Mesothelial cell of epicardium (in vitro differentiated cells): ENCODE results near the gene UQCRH. TPM values are rescaled to one million over a fixed set of nuclear protein-coding genes. Genes with fewer than 3 reads are reported as not detected.

ENCODE experiments used
- DNase-seq, 2 experiments: peaks; one replicate each; pipeline ENCODE4 v3.0.0; 2021; ENCODE audit warnings: low spot score in 2 of 2; ENCODE audit not compliant: unreplicated experiment in 2 of 2
- H3K27ac Mint-ChIP-seq: 2 replicates; pipeline ENCODE4 v1.8.0; 2021; ENCODE audit warnings: mixed read lengths
- H3K27me3 Mint-ChIP-seq: 2 replicates; pipeline ENCODE4 v1.8.0; 2021; ENCODE audit warnings: low read depth, mixed read lengths
- H3K36me3 Mint-ChIP-seq: 2 replicates; pipeline ENCODE4 v1.8.0; 2021; ENCODE audit warnings: mixed read lengths
- H3K4me1 Mint-ChIP-seq: 2 replicates; pipeline ENCODE4 v1.8.0; 2021; ENCODE audit warnings: mixed read lengths
- H3K4me3 Mint-ChIP-seq: 2 replicates; pipeline ENCODE4 v1.8.0; 2021; ENCODE audit warnings: mild to moderate bottlenecking, moderate library complexity, mixed read lengths
- H3K9me3 Mint-ChIP-seq: 2 replicates; pipeline ENCODE4 v1.8.0; 2021; ENCODE audit warnings: mixed read lengths
- total RNA-seq: library from RNA; stranded (reverse); gene quantifications from 3 replicates; pipeline ENCODE4 v1.2.1, GENCODE V29; 2021
- TF ChIP-seq, protein P1 (sequence below): fragments of 200-600 bp; sonication (generic); IDR thresholded peaks from one replicate; pipeline ENCODE4 v1.5.0; 2021; ENCODE audit warnings: antibody characterized with exemption; ENCODE audit not compliant: unreplicated experiment

Gene UQCRH
- total RNA-seq, 1 donor from 2014 or later = 205 TPM

GRCh38 chr1:46340404-46341221 lies 37.1 kb downstream of the UQCRH start, which contains the start of gene NSUN4:
TSS of gene NSUN4 (plus strand) at chr1:46340807. CDS start at chr1:46340827, 20 bp downstream.
- H3K4me1 Mint-ChIP-seq = peaks cover 27% of the 10 kb centered on the region
- H3K9me3 Mint-ChIP-seq = no peaks in the 10 kb centered on the region
- H3K27ac Mint-ChIP-seq = peak within 1 kb of the TSS; percentile 99
- peaks cover 13% of the 10 kb centered on the region for H3K36me3 Mint-ChIP-seq
- no peaks in the 10 kb centered on the region for H3K27me3 Mint-ChIP-seq
- H3K4me3 Mint-ChIP-seq = peak within 1 kb of the TSS; percentile 90
- TF ChIP-seq, protein P1, sequence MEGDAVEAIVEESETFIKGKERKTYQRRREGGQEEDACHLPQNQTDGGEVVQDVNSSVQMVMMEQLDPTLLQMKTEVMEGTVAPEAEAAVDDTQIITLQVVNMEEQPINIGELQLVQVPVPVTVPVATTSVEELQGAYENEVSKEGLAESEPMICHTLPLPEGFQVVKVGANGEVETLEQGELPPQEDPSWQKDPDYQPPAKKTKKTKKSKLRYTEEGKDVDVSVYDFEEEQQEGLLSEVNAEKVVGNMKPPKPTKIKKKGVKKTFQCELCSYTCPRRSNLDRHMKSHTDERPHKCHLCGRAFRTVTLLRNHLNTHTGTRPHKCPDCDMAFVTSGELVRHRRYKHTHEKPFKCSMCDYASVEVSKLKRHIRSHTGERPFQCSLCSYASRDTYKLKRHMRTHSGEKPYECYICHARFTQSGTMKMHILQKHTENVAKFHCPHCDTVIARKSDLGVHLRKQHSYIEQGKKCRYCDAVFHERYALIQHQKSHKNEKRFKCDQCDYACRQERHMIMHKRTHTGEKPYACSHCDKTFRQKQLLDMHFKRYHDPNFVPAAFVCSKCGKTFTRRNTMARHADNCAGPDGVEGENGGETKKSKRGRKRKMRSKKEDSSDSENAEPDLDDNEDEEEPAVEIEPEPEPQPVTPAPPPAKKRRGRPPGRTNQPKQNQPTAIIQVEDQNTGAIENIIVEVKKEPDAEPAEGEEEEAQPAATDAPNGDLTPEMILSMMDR = no peak
- DNase-seq = peak; percentile 58 to 81

GRCh38 chr1:46341222-46342083 lies 38.0 kb downstream of the UQCRH start:
- TF ChIP-seq, protein P1 = no peak
- peaks cover 15% of the 10 kb centered on the region for H3K36me3 Mint-ChIP-seq
- no peaks in the 10 kb centered on the region for H3K9me3 Mint-ChIP-seq
- no peaks in the 10 kb centered on the region for H3K27me3 Mint-ChIP-seq
- DNase-seq = no peak
- H3K27ac Mint-ChIP-seq = peak overlapping the region; percentile 99
- peaks cover 27% of the 10 kb centered on the region for H3K4me1 Mint-ChIP-seq
- peak overlapping the region; percentile 90 for H3K4me3 Mint-ChIP-seq

DNA sequence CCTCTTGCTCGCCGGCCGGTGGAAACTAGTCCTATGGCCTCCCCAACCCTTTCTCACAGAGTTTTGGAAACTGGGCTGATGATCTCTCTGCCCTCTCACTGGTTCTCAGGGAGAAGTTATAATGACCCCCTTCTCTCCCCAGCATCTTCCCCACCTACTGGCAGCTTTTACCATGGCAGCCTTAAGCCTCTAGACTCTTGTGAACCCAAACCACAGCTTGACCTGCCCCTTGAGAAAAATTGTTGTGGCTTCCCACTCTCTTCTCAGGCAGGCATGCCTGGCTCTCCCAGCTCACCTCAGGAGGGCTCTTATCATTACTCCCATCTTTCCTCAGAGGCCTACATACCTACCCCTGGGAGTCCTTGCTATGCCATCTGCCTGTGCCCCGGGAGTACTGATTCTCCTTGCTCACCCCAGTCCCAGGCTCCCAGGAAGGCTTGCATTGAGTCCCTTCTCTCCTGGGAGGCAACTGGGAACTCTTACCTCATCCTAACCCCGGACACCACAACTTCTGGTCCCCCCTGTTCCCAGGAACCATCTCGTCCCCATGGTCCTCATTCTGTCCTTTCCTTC lies 38.7 kb downstream of the UQCRH start:
- H3K27ac Mint-ChIP-seq = peak overlapping the region; percentile 99
- TF ChIP-seq, protein P1 = peak; percentile 35
- no peaks in the 10 kb centered on the region for H3K9me3 Mint-ChIP-seq
- DNase-seq = no peak
- H3K27me3 Mint-ChIP-seq = no peaks in the 10 kb centered on the region
- peaks cover 19% of the 10 kb centered on the region for H3K36me3 Mint-ChIP-seq
- peaks cover 27% of the 10 kb centered on the region for H3K4me1 Mint-ChIP-seq
- peak overlapping the region; percentile 90 for H3K4me3 Mint-ChIP-seq

DNA sequence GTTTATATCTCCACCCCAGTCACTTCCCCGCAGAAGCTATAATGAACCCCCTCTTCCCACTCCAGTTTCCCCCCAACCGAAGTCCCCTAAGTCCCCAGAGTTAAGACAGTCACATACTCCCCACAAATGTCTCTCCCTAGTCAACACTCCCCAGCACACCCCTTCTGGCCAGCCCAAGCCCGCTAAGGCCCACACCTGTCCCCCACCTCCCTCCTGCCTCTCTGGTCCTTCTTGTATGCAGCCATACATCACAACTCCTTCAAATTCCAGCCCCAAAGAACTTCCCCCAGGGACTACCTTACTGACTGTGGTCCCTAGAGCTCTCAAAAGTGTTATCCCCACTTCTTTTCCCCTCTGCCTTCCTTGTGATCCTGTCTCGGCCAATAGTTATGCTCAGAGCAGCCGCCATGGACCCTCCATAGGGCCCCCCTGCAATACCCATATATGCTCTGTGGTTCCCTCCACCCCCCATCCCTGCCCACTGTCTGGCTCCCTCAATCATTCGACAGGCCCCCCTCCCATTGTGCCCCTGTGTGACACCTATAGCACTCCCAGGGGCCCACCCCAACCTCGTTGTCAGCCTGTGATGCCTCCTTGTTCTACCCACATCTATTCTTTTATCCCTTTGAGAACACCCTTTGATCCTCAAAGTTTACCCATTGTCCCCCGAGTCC lies 39.3 kb downstream of the UQCRH start:
- peak overlapping the region; percentile 54 for H3K27ac Mint-ChIP-seq
- peaks cover 19% of the 10 kb centered on the region for H3K36me3 Mint-ChIP-seq
- H3K4me1 Mint-ChIP-seq = peaks cover 27% of the 10 kb centered on the region
- H3K9me3 Mint-ChIP-seq = no peaks in the 10 kb centered on the region
- DNase-seq = no peak
- H3K27me3 Mint-ChIP-seq = no peaks in the 10 kb centered on the region
- H3K4me3 Mint-ChIP-seq = peak overlapping the region; percentile 90
- TF ChIP-seq, protein P1 = no peak

DNA sequence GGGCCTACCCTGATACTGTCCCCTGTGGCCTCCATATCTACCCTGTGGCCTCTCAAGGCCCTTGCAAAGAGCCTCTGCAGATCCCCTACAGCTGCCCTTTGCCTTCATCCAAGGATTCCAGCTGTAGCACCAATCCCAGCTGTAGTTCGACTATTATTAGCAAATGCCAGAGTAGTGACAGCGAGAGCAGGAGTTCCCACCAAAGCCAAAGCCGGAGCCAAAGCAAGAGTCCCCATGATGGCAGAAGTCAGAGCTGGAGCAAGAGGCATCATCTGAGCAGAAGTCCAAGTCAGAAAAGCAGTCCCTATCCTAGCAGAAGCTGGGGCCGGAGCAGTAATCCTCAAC lies 39.8 kb downstream of the UQCRH start:
- TF ChIP-seq, protein P1 = no peak
- Mint-ChIP-seq H3K27ac (no peak overlapping the region), H3K4me1 (peaks cover 30% of the 10 kb centered on the region), H3K36me3 (peaks cover 23% of the 10 kb centered on the region), H3K4me3 (no peak overlapping the region), H3K27me3 (no peaks in the 10 kb centered on the region), H3K9me3 (no peaks in the 10 kb centered on the region)
- DNase-seq = no peak
